ENCODE results near the gene MROH9. TPM values are rescaled to one million over a fixed set of nuclear protein-coding genes. Genes with fewer than 3 reads are reported as not detected.

MROH9 gene
- total RNA-seq, 4 donors from 2014 or later: not detected

- Histone ChIP-seq H3K36me3 (no peaks in the 10 kb centered on the region), H3K4me3 (no peak overlapping the region), H3K9me3 (no peaks in the 10 kb centered on the region), H3K4me1 (peaks cover 9 to 14% (median 11%) of the 10 kb centered on the region in 4 donors), H3K27me3 (no peaks in the 10 kb centered on the region), H3K27ac (replicated peaks in 1 of 4) (peak overlapping the region; percentile 40 to 63 (median 46))
- 48% methylated on average over 7 of the region's 7 CpGs for WGBS
- TF ChIP-seq EP300 (IDR thresholded peaks at IDR 0.05) (no peak), POLR2A (IDR thresholded peaks at IDR 0.05; ENCODE audit: low read depth) (no peak), POLR2AphosphoS5 (IDR thresholded peaks at IDR 0.05) (no peak), CTCF (IDR thresholded peaks at IDR 0.05) (no peak)
- no peak for DNase-seq (ENCODE audit: extremely low spot score)
- intact Hi-C loops (cut with DNase I): loop anchor here (2.0 to 10.0 kb wide), 3 partner anchors 106 to 233 kb away; partner anchors contain the start of genes FMO2 and FMO4
Measured at GRCh38 chr1:171081763-171082201, 146.4 kb downstream of the MROH9 start.

GRCh38 chr1:171082606-171083005, 147.3 kb downstream of the MROH9 start:
- H3K9me3 ChIP-seq: no peaks in the 10 kb centered on the region
- intact Hi-C loops (cut with DNase I): loop anchor here (5.0 to 10.0 kb wide), 2 partner anchors 105 to 232 kb away; partner anchors contain the start of genes FMO2 and FMO4
- DNase-seq (ENCODE audit: extremely low spot score): no peak

GRCh38 chr1:171083222-171083621, 147.9 kb downstream of the MROH9 start:
- DNase-seq (ENCODE audit: extremely low spot score): no peak
- no peak overlapping the region for H3K4me3 ChIP-seq
- intact Hi-C loops (cut with DNase I): loop anchor here (5.0 to 10.0 kb wide), 2 partner anchors 104 to 232 kb away; partner anchors contain the start of genes FMO2 and FMO4
- H3K4me1 ChIP-seq: peaks cover 9 to 14% (median 11%) of the 10 kb centered on the region in 4 donors
- H3K9me3 ChIP-seq: no peaks in the 10 kb centered on the region
- no peak for TF ChIP-seq EP300 (IDR thresholded peaks at IDR 0.05)
- TF ChIP-seq CTCF (IDR thresholded peaks at IDR 0.05): no peak
- TF ChIP-seq POLR2A (IDR thresholded peaks at IDR 0.05; ENCODE audit: low read depth): no peak
- no peak for TF ChIP-seq POLR2AphosphoS5 (IDR thresholded peaks at IDR 0.05)
- H3K27me3 ChIP-seq: no peaks in the 10 kb centered on the region
- H3K27ac ChIP-seq (replicated peaks in 1 of 4): no peak overlapping the region
- no peaks in the 10 kb centered on the region for H3K36me3 ChIP-seq
- WGBS: 86% methylated on average over 5 of the region's 5 CpGs

More at GRCh38 chr1:171082606-171083005, 147.3 kb downstream of the MROH9 start:
- Histone ChIP-seq H3K27ac (replicated peaks in 1 of 4) (peak overlapping the region in 1 of 4 donors; percentile 40), H3K36me3 (no peaks in the 10 kb centered on the region), H3K4me1 (peaks cover 9 to 14% (median 11%) of the 10 kb centered on the region in 4 donors), H3K4me3 (no peak overlapping the region), H3K27me3 (no peaks in the 10 kb centered on the region)
- 78% methylated on average over 1 of the region's 1 CpG for WGBS
- TF ChIP-seq EP300 (IDR thresholded peaks at IDR 0.05): no peak
- no peak for TF ChIP-seq POLR2A (IDR thresholded peaks at IDR 0.05; ENCODE audit: low read depth)
- no peak for TF ChIP-seq POLR2AphosphoS5 (IDR thresholded peaks at IDR 0.05)
- no peak for TF ChIP-seq CTCF (IDR thresholded peaks at IDR 0.05)

GRCh38 chr1:171084091-171084490, 148.8 kb downstream of the MROH9 start:
- DNase-seq (ENCODE audit: extremely low spot score): no peak
- TF ChIP-seq EP300 (IDR thresholded peaks at IDR 0.05) (no peak), POLR2A (IDR thresholded peaks at IDR 0.05; ENCODE audit: low read depth) (no peak)
- Histone ChIP-seq H3K27me3 (no peaks in the 10 kb centered on the region), H3K36me3 (no peaks in the 10 kb centered on the region), H3K9me3 (no peaks in the 10 kb centered on the region), H3K27ac (replicated peaks in 1 of 4) (no peak overlapping the region), H3K4me3 (no peak overlapping the region), H3K4me1 (peaks cover 9 to 14% (median 11%) of the 10 kb centered on the region in 4 donors)
- intact Hi-C loops (cut with DNase I): loop anchor here (5.0 to 10.0 kb wide), 2 partner anchors 103 to 231 kb away; partner anchors contain the start of genes FMO2 and FMO4

- Histone ChIP-seq H3K27ac (replicated peaks in 1 of 4) (no peak overlapping the region), H3K9me3 (no peaks in the 10 kb centered on the region), H3K4me3 (no peak overlapping the region), H3K27me3 (no peaks in the 10 kb centered on the region), H3K4me1 (peaks cover 9 to 14% (median 11%) of the 10 kb centered on the region in 4 donors), H3K36me3 (no peaks in the 10 kb centered on the region)
- WGBS: 89% methylated on average over 2 of the region's 2 CpGs
- no peak for TF ChIP-seq POLR2AphosphoS5 (IDR thresholded peaks at IDR 0.05)
- intact Hi-C loops (cut with DNase I): loop anchor here (5.0 to 10.0 kb wide), 2 partner anchors 102 to 230 kb away; partner anchors contain the start of genes FMO2 and FMO4
- no peak for DNase-seq (ENCODE audit: extremely low spot score)
Measured at GRCh38 chr1:171084870-171085269, 149.5 kb downstream of the MROH9 start.
